Posterior vena cava (tissue), 2 donors: ENCODE results near the gene DERL2. TPM values are rescaled to one million over a fixed set of nuclear protein-coding genes. Genes with fewer than 3 reads are reported as not detected.
A peak's percentile ranks its signal among the peaks of the same experiment; 100 is the strongest.
"Not testable (repeated sequence)": the region's sequence is repeated elsewhere in the genome, so short reads cannot be mapped to it uniquely, and the experiment has no call there.

Experiments
- DNase-seq: peaks from one replicate; pipeline ENCODE4 v3.0.0-alpha.2; 2020; ENCODE audit warnings: low spot score
- intact Hi-C, 2 donors: fragments of 100-400 bp; cut with DNase I; formaldehyde crosslinking; loops; one replicate each; pipeline versions ENCODE4 v1.14.1 to v1.14.2; 2022 to 2023
- total RNA-seq, 2 donors: library from RNA; stranded (reverse); fragmentation: NEBNext Ultra II Directional; extraction: Animal tissue kit (Norgen Biotek cat#: 25700); gene quantifications; one replicate each; pipeline ENCODE4 v1.2.1, GENCODE V29; 2021
- donor health status: DM: yes; HTN: yes; CAD: no.
- donor health status: DM: yes; HTN: yes; CAD: no.

Gene DERL2
- total RNA-seq, 2 donors from 2014 or later, result 43.3 to 49.6 TPM

GRCh38 chr17:5464717-5465507, 21.1 kb downstream of the DERL2 start:
- intact Hi-C loops, result no loop called here
- DNase-seq, result no peak

DNA sequence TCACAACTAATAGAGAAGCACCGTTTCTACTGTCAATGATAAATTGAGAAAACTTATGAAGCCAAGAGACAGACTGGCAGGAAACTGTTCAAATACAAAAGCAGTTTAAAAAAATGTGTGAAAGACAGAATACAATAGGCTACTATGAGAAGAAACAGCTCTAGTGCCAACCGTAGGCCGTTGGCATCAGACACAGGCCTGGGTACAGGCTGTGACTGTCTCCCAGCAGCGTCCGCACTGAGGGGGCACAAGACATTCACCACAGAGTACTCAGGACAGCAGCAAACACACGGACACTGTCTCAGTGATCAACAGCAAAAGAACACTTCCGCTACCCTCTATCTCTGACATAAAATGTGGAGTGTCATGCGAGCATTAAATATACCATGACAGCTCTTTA, 39.2 kb downstream of the DERL2 start:
- no peak for DNase-seq
- intact Hi-C loops, result no loop called here

DNA sequence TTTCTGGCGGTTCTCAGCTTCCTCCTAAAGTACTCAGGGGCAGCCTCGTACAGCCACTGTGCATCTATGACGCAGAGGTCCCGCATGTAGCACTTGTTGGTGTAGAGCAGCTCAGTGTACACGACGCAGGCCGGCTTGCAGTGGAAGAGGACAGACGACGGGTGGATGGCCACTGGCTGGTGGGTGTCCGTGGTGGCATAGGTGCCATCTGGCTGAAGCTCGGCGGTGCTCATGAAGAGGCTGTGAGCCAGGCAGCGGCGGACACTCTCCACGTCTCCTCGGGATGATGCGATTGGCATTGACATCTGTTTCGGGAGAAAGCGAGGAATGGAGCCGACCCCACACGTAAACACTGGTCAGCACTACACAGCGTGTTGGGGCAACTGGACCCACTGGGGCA, 41.8 kb downstream of the DERL2 start:
- DNase-seq, result no peak
- intact Hi-C loops, result no loop called here

GRCh38 chr17:5443728-5444127, 42.2 kb downstream of the DERL2 start:
- intact Hi-C loops, result no loop called here
- no peak for DNase-seq

- intact Hi-C loops, result no loop called here
- DNase-seq, result no peak
These were observed 46.6 kb downstream of the DERL2 start for GRCh38 chr17:5439446-5439764.

- DNase-seq, result peak; percentile 98
- intact Hi-C loops, result no loop called here
These were observed 47.1 kb downstream of the DERL2 start, which contains the start of gene C1QBP for GRCh38 chr17:5438716-5439445. TSS of gene C1QBP (minus strand) at chr17:5439155. CDS start at chr17:5439073, 82 bp downstream.

GRCh38 chr17:5437721-5438317, 48.2 kb downstream of the DERL2 start:
- intact Hi-C loops, result no loop called here
- DNase-seq, result no peak

GRCh38 chr17:5435781-5436315, 50.1 kb downstream of the DERL2 start:
- DNase-seq, intact Hi-C loops: not testable (repeated sequence)

- intact Hi-C loops, result no loop called here
- no peak for DNase-seq
These were observed 51.0 kb downstream of the DERL2 start for GRCh38 chr17:5434984-5435383.

- intact Hi-C loops, result no loop called here
- DNase-seq, result no peak
These were observed 53.9 kb downstream of the DERL2 start for GRCh38 chr17:5431949-5432556.

DNA sequence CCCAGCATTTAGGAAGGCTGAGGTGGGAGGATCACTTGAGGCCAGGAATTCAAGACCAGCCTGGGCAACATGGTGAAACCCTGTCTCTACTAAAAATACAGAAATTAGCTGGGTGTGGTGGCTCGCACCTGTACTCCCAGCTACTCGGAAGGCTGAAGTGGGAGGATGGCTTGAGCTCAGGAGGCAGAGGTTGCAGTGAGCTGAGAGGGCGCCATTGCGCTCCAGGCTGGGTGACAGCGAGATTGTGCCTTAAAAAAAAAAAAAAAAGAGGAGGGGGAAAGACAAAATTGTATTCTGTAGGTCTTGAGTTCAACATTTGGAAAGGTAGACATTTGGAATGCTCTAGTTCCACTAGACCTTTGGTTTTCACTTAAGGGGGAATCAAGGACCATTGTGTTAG, 54.7 kb downstream of the DERL2 start:
- intact Hi-C loops, result not testable (repeated sequence)

DNA sequence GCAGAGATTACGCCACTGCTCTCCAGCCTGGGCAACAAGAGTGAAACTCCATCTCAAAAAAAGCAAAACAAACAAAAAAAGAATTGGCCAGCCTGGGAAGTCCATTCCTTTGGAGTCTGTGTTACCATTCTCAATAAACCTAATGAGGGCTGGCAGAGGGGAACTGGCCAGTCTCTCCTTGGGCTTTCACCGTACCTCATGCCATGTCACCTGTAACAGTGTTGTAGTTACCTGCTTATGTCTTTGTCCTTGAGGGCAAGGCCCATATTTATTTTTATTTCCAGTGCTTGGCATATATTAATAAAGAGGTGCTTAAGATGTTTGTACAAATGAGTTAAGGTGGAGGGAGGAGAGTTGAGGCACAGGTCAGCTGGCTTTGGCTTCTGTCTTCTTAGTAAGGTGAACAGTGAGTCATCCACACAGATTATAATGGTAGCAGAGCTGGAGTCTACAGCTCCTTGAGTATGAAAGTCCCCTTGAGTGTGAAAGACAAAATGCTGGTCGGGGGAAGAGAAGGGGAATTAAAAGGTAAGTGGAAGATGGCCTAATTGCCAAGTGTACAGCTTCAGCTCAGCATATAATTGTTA, 55.5 kb downstream of the DERL2 start:
- DNase-seq, result no peak
- intact Hi-C loops, result no loop called here

More for the DNA sequence above, 54.7 kb downstream of the DERL2 start:
- DNase-seq, result not testable (repeated sequence)

DNA sequence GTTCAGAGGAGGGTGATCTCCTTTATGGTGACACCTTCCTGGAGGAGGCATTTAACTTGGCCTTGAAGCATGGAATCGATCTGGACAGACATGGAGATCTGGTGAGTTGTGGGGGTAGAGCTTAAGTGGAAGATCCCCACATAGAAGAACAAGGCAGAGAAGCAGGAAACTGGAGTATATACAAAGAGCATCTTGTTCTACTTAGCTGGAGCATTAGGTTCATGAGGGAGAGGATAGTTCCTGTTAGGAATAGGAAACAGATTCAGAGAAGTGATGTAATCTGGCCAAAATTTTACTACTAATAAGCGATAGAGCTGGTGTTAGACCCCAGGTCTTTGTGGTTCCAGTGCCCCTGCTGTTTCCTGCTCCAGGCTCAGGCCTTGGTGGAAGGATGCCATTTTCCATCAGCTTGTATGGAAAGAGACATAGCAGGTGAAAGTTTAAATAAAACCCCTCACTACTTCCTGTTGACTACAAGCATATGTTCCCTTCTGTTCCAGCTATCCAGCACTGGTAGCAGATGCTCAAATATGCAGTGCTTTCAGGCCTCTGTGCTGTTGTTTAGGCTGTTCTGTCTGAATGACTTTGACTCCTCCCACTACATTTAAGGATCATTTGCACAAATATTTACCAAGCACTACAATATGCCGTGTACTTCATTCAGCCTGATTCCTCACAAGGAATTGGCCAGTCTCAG, 56.6 kb downstream of the DERL2 start:
- intact Hi-C loops, result loop anchor here in 1 of 2 donors (10.0 kb wide), 1 partner anchor 1475 kb away; no protein-coding TSS in a partner anchor
- no peak for DNase-seq

- no peak for DNase-seq
- intact Hi-C loops, result loop anchor here in 1 of 2 donors (10.0 kb wide), 1 partner anchor 1471 kb away; no protein-coding TSS in a partner anchor
These were observed 60.2 kb downstream of the DERL2 start for GRCh38 chr17:5425826-5426225.

GRCh38 chr17:5424909-5425308, 61.1 kb downstream of the DERL2 start:
- no peak for DNase-seq
- intact Hi-C loops, result loop anchor here in 1 of 2 donors (10.0 kb wide), 1 partner anchor 1470 kb away; no protein-coding TSS in a partner anchor

GRCh38 chr17:5422505-5422904, 63.5 kb downstream of the DERL2 start:
- no peak for DNase-seq
- intact Hi-C loops, result loop anchor here in 1 of 2 donors (10.0 kb wide), 1 partner anchor 1468 kb away; no protein-coding TSS in a partner anchor
